SK-N-MC (cell line): ENCODE measurements around the gene KCNJ14.

ENCODE experiments used
- EZH2 ChIP-seq: fragments of 200-600 bp; sonication (generic); IDR thresholded peaks from one replicate; pipeline ENCODE4 v1.6.1; 2017; ENCODE audit warnings: antibody characterized with exemption
- FOXP2 ChIP-seq: optimal IDR thresholded peaks from 2 replicates; pipeline ENCODE3; 2011; ENCODE audit warnings: mild to moderate bottlenecking, moderate library complexity; ENCODE audit not compliant: insufficient read depth; ENCODE audit errors: extremely low read length, control extremely low read depth
- POLR2AphosphoS5 ChIP-seq: IDR thresholded peaks from 2 replicates; pipeline ENCODE4 v1.6.1; 2012; ENCODE audit warnings: mild to moderate bottlenecking, low read depth, low read length, borderline replicate concordance

GRCh38 chr19:48443256-48443655 lies 12.1 kb upstream of the KCNJ14 start:
- TF ChIP-seq POLR2AphosphoS5 (no peak), EZH2 (no peak), FOXP2 (no peak)
